Tibial nerve (tissue), 3 donors: ENCODE measurements around the gene ARHGEF16.

ENCODE experiments used
- CTCF ChIP-seq, 5 experiments: fragments of 200-600 bp in 3 of 5; fragments of 450-650 bp in 2 of 5; sonication (generic) in 3 of 5; IDR thresholded peaks; one replicate each; pipeline ENCODE4 v1.5.1; 2016 to 2019; ENCODE audit warnings: antibody characterized with exemption in 5 of 5, mild to moderate bottlenecking in 3 of 5, moderate library complexity in 2 of 5
- POLR2A ChIP-seq, 2 donors: fragments of 450-650 bp; IDR thresholded peaks; one replicate each; pipeline ENCODE4 v1.6.1; 2017; ENCODE audit warnings: antibody characterized with exemption in 2 of 2, mild to moderate bottlenecking in 2 of 2, moderate library complexity in 2 of 2

- TF ChIP-seq POLR2A (IDR thresholded peaks at IDR 0.05) = no peak
- no peak for TF ChIP-seq CTCF (IDR thresholded peaks at IDR 0.05)
Observed at GRCh38 chr1:3456449-3456963, 2.0 kb downstream of the ARHGEF16 start.
